Stimulated activated CD8-positive, alpha-beta memory T cell treated with anti-CD3 and anti-CD28 coated beads, Interleukin-4, amount 100 ng/mL, for 24 hours (primary cell): ENCODE data around the gene GAMT.

Experiments
- DNase-seq: peaks from one replicate; pipeline ENCODE4 v3.0.0-alpha.2; 2020; ENCODE audit warnings: low read depth

GAMT gene

DNA sequence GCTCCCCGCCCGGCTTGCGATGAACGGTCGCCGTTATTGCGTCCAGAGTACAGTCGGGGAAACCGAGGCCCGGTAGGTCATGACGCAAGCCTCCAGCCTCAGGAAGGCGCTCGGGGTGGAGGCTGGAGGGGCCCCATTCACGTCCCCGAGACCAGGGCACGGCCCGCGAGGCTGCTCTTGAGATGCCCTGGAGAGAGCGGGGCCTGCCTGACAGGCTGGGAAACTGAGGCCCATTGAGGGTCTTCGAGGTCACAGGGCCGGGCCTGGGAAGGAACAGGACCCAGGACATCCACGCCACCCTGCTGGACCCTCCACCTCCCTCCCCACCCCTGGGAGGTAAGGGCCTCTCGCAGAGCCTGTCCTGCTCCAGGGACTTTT, 17.3 kb downstream of the GAMT start:
- DNase-seq = no peak

DNA sequence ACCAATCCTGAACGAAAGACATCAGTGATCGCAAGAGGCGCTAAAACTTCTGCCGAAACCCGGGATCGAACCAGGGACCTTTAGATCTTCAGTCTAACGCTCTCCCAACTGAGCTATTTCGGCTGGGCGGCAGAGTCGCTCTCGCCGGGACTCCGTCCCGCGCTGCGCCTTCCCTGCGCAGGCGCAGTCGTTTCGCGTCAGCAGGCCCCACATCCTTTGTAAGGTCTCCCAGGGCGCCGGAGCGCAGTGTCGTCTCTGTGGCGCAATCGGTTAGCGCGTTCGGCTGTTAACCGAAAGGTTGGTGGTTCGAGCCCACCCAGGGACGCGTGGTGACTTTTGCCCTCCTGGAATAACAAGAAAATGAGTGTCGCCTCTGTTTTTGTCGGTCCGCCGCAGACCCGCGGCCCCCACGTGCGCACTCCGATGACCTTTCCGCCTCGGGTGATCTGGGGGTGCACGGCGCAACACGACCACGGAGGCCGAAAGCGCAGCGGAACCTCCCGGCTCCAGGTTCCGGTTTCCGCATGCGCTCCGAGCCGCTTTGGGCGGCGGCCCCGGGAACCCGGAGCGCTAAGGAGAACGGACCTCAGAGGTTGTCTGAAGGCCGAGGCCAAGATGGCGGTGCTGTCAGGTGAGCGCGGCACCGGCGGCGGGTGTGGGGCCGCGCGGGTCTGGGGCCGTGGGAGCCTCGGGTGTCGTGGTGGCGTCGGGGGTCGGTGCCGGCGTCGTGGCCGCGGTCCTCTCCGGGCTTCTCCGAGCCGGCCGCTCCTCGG, 17.8 kb downstream of the GAMT start, which contains the start of gene NDUFS7:
TSS of gene NDUFS7 (plus strand) at position 596 of the 773 bp plus-strand sequence. CDS start at position 616, 20 bp downstream.
- DNase-seq = peak; percentile 85

DNA sequence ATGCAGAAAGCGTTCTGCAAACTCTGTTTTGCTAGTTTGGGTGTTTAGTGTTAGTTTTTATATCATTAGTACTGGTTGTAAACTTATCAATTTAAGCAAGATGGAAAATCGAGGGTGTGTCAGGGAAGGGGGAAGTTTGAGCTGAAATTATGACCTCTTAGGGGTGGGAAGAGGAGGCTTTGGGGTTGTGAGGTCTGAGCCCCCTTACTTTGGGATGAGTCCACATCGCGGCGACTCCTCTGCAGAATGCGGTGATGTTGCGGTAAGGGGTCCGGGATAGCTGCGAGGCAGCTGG, 18.4 kb downstream of the GAMT start:
- no peak for DNase-seq

DNA sequence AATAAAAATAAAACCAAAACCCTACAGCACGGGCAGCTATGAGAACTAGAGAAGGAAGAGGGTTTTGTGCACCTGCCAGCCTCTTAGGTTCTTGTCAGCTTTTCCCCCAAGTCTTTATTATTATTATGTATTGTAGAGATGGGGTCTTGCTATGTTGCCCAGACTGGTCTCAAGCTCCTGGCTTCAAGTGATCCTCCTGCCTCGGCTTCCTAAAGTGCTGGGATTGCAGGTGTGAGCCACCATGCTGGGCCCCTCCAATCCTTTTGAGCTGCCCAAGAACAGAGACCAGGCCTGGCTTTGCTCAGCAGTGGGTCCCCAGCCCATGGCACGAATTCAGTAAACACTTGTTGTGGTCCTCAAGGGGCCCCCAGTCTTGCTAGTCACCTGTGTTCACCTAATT, 19.1 kb downstream of the GAMT start:
- DNase-seq = no peak

DNA sequence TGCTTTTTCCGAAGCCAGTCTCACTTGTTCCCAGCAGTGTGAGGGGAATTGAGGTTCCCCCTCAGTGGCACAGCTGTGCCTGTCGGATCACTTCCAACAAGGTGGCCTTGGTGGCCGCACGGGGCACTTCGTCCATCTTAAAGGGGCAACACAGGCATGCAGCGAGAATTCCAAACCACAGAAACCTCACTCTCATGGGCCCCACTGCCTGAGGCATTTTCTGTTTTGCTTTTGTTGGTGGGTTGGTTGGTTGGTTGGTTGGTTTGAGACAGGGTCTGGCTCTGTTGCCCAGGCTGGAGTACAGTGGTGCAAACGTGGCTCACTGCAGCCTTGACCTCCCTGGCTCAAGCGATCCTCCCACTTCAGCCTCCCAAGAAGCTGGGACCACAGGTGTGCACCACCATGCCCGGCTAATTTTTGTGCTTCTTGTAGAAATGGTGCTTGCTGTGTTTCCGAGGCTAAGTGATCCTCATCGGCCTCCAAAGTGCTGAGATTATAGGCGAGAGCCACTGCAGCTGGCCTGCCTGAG, 21.3 kb downstream of the GAMT start:
- DNase-seq = no peak

DNA sequence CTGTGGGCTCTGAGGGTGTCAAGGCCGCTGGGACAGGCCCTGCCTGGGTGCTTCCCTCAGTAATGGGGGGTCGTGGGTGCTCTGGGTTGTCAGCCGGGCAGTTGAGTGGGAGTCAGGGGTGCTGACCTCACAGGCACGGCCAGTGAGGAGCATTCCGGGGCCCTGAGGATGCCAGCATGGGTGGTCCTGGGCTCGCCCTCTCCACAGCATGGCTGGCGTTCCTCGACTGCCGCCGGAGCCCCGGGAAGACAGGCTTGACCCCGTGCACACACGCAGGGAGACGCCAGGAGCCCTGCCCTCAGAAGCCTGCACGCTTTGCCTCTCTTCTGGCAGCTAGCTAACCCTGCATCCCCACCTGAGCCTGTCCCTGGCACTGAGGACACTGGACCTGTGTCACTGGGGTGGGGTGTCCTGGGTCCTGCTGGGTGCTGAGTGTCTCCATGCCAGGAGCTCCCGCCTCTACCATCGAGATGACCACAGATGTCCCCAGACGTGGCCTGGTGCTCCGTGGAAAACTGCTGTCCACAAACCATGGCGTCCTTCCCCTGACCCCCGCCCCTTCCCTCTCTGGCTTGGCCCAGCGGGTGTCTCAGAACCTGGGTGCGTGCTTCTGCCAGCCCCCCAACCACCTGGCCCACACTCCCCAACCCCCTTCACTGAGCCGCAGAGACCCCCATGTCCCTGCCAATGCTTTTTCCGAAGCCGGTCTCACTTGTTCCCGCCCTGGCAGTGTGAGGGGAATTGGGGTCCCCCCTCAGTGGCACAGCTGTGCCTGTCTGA, 22.0 kb downstream of the GAMT start:
- no peak for DNase-seq

DNA sequence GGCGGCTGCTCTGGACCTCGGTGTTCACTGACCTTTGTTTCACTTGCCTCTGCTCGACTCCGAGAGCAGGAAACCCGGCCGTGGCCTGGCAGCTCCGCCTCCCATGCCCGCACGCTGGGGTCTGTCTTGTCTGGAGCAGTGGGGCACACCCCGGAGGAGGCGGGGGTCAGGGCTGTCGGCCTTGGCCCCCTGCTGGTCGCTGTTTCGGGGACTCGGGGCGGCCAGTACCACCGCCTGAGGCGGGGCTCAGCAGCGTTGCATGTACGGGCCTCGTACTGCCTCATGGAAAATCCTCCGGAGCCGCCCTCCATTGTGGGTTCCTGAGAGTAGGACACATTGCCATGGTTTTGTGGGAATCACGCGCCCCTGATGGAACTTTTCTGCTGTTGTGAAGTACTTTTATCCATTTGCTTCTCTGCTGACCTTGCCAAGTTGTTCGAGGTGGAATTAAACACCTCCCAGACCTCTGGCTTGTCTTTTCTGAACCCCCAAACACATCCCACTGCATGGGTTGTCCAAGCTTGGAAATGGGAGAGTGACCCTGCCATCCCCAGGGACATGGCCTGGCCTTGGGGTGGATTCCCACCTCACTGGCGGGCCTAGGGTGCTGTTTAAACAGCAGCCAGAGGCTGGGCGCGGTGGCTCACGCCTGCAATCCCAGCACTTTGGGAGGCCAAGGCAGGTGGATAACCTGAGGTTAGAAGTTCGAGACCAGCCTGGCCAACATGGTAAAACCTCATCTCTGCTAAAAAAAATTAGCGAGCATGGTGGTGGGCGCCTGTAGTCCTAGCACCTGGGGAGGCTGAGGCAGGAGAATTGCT, 23.2 kb downstream of the GAMT start:
- DNase-seq = no peak

DNA sequence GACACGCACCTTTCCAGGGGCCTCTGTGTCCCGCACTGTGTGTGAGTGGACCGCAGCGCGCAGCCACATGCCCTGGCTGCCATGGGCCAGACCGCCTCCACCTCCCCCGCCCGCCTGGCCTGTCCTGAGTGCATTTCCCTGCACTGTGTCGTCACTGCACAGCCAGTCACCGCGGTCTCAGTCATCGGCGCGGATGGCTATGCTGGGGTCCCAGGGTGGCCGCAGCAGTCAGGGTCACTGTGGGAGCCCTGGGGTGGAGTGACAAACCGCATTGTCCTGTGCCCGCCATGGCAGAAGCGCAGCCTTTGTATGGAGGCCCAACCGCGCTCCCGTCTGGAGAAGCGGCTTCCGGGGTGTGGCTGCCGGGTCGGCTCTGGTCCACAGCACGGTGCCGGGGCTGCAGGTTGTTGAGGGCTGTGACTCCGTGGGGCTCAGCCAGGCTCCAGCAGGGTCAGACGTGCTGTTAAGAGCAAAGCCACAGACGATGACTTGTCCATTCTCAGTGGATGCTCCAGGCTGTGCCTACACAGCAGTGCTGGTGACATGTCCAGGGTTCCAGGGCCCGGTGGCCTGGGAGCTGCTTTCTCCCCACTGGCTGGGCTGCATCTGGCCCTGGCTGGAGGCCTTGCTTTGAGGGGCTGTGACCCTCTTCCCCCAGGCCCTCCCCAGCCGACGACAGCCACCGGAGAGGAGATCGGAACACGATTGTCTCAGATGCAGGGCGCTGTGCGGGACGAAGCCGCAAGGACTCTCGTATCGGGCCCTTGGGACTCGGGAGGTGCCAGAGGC, 24.0 kb downstream of the GAMT start:
- no peak for DNase-seq

DNA sequence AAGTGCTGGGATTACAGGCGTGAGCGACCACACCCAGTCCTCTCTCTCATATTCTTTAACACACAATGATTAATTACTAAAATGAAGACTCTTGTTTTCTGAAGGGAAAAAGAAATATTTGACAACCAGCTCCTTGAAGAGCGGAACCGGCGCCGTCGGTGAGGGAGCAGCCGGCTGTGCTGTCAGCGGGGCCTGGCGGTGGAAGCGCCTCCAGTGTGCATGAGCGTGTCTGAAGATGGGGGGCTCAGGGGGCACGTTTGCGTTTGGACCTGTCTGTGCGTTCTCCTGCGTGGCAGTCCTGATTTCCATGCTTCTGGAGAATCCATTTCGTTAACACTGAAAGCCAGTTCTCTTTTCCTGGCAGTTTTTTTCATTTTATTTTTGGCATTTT, 24.9 kb downstream of the GAMT start:
- DNase-seq = no peak

DNA sequence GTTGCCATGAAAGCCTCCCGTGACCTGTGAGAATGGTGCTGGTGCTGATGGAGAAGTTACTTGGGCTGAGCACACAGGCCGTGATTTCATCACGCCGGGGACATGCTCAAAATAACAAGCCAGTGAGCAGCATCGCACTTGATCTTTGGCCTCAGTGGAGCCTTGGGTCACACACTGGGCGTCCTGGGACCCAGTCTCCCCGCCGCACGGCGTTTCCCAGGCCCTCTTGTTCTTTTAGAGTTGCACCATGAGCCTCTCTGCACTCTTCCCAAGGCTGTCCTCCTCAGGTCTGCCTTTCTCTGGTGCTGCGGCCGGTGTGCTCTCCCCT, 27.1 kb downstream of the GAMT start:
- no peak for DNase-seq

DNA sequence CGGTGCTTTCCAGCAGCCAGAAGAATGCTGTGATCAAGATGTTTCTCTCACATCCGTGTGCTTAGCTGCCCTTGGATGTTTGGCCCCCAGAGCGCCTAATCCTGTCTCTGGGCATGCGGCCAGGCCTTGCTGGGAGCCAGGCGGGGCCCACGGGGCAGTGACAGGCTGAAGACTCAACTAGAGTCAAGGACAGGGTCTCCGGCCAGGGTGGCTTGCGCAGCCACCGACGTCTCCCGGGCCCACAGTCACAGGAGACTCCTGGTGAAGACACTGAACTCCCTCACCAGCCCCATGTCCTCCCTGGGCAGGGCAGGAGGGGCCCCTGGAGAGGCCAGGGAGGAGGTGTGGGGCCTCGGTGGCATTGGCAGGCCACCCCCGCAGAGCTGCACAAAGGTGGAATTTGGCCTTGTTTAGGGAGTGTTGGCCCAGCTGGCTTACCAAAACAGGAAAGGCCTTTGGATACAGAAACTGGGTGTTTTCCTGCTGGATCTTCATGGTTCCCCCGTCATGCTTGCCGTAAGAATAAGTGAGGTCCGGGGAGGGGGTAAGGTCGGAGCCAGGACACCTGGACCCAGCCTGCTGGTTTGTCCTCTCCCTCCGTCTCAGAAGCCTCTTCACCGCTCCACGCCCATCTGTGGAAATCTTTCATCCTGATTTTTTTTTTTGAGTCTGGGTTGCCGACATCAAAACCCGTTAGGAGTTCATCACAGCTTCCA, 27.6 kb downstream of the GAMT start:
- DNase-seq = no peak

DNA sequence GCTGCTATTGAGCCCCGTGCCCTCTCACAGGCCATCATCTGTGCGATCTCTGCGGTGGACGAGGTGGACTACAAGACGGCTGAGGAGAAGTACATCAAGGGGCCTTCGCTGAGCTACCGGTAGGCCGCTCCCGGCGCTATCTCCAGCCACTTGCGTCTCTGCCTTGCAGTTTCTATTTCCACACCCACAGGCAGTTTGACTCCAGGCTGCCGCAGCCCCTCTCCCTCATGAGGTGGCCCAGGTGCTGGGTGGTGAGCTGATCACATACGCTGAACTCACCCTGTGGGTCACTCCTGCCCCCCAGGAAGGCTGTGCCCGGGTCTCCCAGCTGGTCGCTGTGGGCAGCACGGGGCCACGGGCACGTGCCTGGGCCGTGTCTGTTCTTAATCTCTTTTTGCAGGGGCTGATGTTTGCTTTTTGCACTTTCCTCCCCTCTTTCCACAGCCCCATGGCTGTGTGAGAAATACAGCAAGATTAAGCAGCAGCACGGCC, 28.3 kb downstream of the GAMT start:
- DNase-seq = no peak

DNA sequence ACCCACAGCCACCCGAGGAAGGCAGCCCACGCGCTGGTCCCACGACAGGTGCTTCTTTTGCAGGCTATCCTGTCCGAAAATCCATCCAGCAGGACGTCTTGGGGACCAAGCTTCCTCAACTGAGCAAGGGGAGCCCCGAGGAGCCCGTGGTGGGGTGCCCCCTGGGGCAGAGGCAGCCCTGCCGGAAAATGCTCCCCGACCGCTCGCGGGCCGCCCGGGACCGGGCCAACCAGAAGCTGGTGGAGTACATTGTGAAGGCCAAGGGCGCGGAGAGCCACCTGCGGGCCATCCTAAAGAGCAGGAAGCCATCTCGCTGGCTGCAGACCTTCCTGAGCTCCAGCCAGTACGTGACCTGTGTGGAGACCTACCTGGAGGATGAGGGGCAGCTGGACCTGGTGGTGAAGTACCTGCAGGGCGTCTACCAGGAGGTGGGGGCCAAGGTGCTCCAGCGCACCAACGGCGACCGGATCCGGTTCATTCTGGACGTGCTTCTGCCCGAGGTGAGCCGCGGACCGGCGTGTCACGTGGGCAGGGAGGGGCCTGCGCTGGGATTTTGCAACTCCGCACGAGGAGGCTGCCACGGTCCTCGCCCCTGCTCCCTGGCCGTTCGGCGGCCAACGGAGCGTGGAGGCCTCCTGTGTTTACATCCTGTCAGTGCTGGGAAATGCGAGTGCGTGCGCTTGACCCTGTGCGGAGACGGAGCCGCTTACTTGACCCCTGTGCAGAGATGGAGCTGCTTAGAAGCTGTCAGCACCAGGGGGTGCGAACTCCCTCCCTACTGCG, 30.6 kb downstream of the GAMT start:
- DNase-seq = no peak

DNA sequence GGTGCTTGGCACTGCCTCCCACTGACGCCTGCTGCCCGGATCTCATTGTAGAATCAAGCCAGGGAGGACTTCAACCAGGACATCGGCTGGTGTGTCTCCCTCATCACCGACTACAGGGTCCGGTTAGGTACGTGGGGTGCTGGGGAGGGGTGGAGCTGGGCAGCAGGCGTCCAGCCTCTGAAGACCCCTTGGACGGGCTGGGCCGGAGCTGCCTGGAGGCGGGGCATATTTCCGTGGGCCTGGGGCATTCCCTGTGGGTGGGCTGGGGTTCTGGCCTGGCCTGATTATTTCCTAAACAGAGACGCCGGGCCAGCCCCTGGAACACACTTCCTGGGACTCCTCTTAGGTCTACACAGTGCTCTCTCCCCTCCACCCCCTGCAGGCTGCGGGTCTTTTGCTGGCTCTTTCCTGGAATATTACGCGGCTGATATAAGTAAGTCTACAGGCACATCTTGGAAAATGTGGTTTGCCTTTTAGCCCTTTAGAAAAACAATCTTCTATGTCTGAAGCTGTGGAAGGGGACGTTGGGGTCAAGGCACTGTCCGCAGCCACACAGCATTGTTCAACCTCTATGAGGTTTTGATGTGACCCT, 32.0 kb downstream of the GAMT start:
- no peak for DNase-seq

DNA sequence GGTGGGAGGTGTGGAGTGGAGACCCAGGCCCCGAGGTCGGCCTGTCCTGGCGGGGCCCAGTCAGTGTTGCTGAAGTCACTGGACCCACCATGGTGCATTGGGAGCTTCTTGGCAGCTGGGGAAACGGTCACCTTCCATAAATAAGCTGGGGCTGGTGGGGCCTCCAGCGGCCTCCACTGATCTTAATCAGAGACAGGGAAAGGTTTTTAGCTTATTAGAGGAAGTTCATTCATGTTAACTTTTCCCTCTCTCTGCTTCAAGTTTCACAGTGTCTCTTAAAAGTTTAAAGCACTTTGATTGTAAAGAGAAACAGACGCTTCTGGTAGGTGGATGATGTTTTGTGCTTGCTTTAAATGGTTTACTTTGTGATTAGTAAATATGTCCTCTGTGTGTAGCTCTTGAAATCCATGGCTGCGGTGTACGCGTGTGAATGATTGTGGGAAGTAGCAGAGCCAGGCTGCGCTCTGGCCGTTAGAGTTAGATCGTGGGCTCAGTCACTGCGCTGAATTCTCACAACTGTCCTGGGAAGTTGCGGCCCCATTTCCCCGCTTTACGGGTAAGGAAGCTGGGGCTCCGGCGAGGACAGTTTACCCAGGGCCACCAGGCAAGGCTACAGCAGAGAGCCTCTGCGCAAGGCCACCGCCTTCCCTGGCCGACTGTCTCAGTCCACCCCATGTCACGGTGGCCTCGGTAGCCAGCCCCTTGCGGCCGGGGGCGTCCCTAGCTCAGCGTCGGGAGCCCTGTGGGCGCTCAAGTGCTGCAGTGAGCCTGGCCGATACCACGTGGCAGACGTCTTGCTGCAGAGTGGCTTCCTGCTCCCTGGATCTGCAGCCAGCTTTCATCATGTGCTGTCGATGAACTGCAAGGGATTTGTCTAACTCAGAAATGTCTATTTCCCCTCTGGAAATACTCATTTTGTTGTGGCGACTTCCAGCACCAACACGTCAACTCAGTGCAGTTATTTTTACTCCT, 34.2 kb downstream of the GAMT start:
- DNase-seq = no peak

DNA sequence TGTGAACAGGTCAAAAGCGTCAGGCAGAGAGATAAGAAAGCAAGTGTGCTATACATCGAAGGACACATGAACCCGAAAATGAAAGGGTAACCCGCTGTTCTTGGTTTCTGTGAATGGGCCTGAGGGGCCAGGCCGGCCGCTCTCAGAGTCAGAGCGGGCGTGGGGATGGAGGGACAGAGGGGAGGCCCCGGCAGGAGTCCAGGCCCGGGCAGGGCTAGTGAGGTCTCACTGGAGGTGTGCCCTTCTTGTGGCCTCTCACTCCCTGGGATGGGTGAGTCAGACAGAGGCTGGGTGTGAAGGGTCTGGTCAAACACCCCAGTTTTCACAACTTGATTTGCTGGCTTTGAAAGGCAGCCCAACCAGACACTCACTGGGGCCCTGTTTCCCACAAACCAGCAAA, 35.0 kb downstream of the GAMT start:
- no peak for DNase-seq

DNA sequence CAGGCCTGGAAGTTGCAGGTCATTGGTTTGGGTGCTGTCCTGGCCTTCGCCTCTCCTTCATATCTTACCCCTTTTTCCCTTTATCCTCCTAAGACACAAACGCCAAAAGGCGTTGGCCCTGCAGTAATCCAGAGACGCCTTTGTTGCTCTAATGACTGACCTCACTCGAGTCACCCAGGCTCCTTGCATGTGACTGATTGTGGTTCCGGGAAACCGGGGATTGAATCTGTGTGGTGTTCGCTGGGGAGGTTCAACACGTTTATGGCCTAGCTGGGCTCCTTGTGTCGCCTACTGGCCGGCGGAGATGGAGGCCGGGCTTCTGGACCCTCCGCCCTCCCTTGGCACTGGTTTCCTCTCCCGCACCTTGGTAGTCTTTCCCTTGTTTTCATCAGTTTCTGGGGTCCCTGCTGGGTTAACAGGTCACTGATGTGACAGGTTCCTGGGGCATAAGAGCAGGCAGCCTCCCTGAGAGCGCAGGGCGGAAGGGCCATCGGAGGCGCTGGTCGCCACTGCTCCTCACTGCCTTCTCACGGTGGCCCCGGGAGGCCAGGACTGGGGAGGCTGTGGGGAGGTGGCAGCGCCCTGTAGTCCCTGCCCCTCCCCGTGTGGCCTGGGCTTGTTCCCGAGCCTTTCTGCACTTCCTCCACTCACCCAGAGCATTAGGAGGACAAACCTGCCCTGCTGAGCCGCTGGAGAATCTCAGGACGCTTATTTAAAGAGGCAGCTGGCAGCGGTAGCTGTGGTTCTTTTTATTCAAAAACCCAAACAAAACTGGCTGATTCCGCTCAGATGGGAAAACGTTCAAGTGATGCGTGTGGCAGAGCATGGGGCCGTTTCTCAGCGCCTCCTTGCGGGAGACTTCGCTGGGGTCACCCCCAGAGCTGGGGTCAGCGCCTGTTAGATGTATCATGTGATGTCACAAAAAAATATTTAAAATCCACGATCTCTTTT, 35.7 kb downstream of the GAMT start:
- no peak for DNase-seq
